NCI-H748 (cell line): ENCODE data around the gene SYNE1.

Experiments used
- DNase-seq: peaks from one replicate; lab custom pipeline; 2025; ENCODE audit not compliant: unreplicated experiment; lab: John Stamatoyannopoulos, UW

The SYNE1 gene

DNA sequence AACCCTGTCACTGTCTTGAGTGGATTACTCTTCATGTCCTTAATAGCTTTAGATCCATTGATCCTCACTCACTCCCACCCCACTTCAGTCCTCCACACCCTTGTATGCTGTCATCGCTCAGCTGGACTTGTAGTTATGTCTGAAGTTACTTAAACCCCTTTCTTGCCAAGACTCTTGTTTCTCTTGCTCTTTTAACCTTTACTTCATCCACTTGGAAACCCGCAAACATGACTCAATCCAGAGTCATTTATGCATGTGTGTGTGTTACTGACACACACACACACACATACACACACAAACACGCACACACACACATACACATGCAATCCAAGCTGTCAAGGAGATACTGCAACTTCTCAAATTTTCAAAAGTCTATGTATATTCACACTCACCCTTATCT lies 341.8 kb downstream of the SYNE1 start:
- DNase-seq = no peak

DNA sequence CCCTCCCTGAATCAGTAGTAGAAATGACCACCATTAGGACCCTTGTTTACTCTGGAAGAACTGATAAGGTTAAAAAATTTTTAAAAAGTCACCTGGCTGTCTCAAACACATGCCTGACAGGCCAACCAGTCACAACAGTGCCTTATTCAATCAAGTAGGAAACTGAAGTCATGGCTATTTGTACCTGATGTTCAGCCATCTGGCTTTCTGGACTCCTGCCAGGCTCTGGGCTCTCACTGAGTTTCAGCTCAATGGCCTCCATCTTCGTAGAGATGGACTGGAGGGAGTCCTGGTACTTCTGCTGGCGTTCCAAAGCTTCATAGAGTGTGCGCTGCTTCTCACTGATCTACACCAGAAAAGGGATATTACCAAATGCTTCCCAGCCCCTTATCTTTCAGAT lies 343.8 kb downstream of the SYNE1 start:
- peak; percentile 39 for DNase-seq

- no peak for DNase-seq
Observed at GRCh38 chr6:152292555-152292954, 344.6 kb downstream of the SYNE1 start.

- no peak for DNase-seq
Observed at GRCh38 chr6:152290693-152291092, 346.5 kb downstream of the SYNE1 start.

DNA sequence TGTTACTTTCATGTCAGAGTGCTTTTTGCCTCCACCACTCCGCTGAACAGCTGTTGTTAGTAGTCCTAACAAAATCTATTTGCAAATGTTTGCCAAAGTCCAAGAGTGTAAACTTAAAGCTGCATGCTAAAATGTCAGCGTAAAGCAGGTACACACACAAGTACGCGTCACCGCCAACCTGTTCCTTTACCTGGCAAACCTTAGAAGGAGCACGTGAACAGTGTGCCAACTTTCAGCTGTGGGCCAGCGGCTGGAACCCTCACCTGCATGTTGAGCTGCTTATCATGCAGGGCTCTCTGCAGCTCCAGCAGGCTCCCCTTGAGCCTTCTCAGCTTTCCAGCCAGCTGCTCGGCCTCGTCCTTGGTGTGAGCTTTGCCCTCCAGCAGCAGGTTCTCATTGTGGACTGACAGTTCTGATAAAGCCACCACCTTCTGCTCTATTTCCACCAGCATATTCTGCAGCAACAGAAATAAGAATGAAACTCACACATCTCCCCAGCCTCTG lies 359.3 kb downstream of the SYNE1 start:
- peak; percentile 20 for DNase-seq

- no peak for DNase-seq
Observed at GRCh38 chr6:152273638-152274037, 363.5 kb downstream of the SYNE1 start.

- no peak for DNase-seq
Observed at GRCh38 chr6:152273002-152273401, 364.2 kb downstream of the SYNE1 start.

DNA sequence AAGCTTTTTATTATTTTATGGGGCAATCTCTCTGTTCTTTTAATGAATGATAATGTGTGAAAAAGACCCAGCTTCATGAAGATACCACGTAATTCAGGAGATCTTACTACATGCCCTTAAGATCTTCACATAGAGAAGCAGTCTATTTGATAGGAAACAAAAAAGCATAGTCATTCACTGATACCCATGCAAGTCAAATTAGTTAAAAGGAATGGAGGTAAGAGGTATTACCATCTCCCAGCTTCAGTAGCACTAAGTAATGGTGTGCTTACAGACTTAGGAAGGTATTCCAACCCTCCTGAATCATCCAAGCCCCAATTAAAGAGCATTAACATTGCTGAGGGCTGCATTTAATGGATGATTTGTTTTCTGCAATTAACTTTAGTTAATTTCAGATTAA lies 364.7 kb downstream of the SYNE1 start:
- DNase-seq = no peak

DNA sequence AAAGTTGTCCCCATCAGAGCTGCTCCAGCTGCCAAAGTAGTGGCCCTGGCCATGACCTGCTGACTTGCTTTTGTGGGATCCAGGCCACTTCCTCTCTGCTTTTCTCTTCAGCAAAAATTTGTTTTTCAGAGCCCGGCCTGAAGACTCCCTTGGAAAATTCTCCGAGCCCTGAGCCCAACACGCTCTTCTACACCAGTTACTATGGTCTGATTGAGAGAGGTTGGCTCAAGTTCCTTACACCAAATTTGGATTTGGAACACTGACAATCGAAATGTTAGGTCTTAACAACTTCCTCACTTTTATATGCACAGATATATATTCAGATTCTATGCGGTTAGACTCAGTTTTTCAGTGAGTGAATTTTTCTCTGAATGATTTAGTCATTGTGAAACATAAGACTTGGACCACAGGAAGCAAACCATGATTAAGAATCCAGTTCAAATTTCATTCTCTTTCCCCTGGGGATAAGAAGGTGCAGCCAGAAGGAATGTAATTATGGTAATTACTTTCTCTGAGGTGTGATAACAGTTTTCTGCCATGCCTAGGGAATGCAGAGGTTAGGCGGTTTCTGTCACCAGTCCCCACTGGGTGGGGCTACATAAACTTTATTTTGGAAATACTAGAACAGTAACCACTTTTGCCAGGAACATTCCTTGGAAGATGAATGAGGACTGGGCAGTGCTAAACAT lies 365.2 kb downstream of the SYNE1 start:
- no peak for DNase-seq

DNA sequence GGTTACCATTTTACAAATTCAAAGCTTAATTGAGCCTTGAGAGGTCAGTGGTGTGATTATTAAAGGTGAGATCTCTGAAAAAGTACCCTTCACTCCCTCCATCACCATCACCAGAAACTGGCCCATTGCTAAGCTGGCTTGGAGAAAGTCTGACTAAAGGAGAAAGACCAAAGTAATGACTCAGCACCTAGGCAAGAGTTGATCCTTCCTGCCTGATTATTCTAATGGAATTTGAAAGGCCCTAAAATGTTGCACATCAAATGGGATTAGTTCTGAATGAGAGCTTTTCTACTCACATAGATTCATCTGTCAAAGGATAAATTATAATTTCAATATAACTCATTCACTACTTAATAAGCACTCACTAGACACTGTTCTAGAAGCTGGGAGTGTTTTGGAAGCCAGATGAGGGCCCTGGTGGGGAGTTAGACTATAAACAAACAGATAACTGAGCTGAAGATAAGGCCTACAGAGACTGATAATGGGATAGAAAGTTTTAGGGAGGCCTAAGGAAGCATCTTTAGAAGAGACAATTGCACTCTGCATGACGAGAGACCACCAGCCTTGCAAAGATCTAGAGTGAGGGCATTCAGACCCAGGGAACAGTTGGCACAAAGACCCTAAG lies 366.7 kb downstream of the SYNE1 start:
- DNase-seq = no peak

GRCh38 chr6:152268846-152269442 lies 368.2 kb downstream of the SYNE1 start:
- no peak for DNase-seq

DNA sequence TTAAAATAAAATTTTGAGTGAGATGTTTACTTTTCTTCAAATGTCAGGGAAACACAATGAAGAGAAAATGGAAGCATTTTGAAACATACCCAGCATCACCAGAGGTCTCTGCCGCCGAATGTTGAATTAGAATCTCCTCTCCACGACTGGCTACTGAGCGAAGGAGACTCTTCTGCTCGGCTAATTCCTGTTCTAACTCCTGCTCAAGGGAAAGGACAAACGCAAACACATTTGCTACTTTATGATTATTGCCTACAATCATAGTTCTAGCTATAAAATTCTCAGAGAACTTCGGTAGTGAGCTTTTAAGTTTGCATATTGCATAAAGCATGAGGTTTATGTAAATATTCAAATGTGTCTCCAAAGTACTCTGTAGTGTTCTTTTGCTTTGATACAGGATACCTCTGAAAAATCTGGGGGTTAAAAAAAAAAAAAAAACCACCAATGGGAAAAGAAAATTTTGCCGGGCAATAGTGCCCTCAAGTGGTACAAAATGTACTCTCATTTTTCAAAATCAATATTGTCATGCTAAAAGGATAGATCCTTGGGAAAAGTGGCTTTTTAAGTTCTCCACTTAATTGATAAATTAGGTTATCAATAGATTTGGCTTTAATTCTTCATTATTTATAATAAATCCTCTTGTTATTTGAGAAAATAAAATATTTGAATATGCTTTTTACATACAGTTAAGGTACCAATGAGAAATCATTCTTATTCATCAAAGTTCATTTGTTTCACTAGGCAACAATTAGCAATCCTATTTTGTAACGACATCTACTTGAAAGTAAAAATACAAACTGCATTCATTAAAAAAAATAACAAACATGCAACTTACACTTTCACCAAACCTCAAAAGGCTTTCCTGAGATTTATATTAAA lies 369.0 kb downstream of the SYNE1 start:
- peak; percentile 39 for DNase-seq

DNA sequence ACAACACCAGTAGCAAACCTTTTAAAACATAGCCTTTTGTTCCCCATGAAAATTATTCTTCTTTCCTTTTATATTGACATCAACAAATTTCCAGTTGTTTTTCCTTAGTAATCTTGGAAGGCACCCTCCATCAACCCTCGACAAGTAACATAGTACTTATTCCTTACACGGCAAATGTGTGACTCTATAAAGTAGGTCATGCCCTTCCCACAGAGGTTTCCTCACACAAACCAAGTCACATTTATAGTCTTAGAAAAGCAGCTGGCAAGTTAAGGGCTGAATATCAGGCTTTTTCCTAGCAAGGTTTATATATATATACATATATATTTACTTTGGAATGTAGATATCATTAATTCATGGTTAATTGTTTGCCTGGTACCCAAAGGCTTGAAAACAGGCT lies 371.5 kb downstream of the SYNE1 start:
- no peak for DNase-seq

DNA sequence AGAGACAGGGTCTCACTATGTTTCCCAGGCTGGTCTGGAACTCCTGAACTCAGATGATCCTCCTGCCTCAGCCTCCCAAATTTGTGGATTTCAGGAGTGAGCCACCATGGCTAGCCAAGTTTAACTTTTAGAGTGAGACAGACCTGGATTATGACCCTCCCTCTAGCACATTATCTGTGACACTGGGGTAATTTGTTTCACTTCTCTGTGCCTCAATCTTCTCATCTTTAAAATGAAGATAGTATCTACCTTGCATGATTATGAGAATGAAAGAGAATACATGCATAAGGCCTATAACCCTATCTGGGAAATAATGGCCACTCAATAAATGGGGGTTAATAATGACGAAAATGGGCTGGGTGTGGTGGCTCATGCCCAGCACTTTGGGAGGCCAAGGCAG lies 373.6 kb downstream of the SYNE1 start:
- no peak for DNase-seq

GRCh38 chr6:152261179-152261578 lies 376.0 kb downstream of the SYNE1 start:
- no peak for DNase-seq

- no peak for DNase-seq
Observed at GRCh38 chr6:152259234-152259633, 377.9 kb downstream of the SYNE1 start.

DNA sequence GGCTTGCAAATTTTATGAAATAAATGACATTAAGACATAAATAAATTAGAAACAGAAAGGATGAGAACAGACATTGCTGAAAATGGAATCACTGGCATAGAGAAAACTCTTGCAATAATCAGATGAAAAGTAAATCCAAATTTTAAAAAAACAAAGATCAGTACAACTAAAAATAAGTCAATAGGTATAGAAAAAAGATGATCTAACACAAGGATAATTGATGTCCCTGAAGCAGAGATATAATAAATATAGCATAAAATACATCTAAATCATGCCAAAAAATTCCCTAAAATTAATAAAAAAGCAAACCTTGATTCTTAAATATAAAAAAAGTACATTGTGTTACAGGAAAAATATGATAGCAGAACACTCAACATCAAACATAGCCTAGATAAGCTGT lies 379.6 kb downstream of the SYNE1 start:
- no peak for DNase-seq

DNA sequence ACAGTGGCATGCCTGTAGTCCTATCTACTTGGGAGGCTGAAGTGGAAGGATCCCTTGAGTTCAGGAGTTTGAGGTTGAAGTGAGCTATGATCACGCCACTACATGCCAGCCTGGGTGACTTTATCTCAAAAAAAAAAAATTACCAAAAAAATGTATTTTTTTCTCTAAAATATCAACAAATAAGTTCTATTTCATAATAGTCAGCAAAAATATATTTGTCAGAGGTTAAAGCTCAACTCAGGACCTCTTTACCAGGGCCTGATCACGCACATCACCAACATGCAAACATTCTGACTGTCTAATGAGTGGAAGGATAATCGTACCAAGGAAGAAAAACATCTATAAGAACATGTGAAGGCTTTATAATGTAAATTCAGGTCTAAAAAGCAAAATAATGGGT lies 387.0 kb downstream of the SYNE1 start:
- no peak for DNase-seq

- no peak for DNase-seq
Observed at GRCh38 chr6:152248980-152249379, 388.2 kb downstream of the SYNE1 start.

GRCh38 chr6:152246554-152247337 lies 390.4 kb downstream of the SYNE1 start:
- no peak for DNase-seq
